H9 (cell line): ENCODE data around the gene CERS6. TPM values are rescaled to one million over a fixed set of nuclear protein-coding genes. Genes with fewer than 3 reads are reported as not detected.

ENCODE experiments used
- DNase-seq: peaks from one replicate; pipeline ENCODE4 v3.0.0-alpha.2; 2017
- H2AFZ ChIP-seq: one replicate; pipeline ENCODE4 v1.6.1; 2013; ENCODE audit warnings: mild to moderate bottlenecking, low read length, control low read depth, moderate library complexity
- H2AK5ac ChIP-seq: 2 replicates; pipeline ENCODE4 v1.6.1; 2013; ENCODE audit warnings: low read length, control low read depth, mixed read lengths; ENCODE audit not compliant: insufficient read length
- H2BK120ac ChIP-seq: one replicate; pipeline ENCODE4 v1.6.1; 2013; ENCODE audit warnings: low read depth, mild to moderate bottlenecking, low read length, control low read depth, inconsistent platforms; ENCODE audit not compliant: poor library complexity, severe bottlenecking
- H2BK12ac ChIP-seq: 2 replicates; pipeline ENCODE4 v1.6.1; 2013; ENCODE audit warnings: low read length, control low read depth, mixed read lengths, low read depth; ENCODE audit not compliant: insufficient read length
- H2BK15ac ChIP-seq: 2 replicates; pipeline ENCODE4 v1.6.1; 2013; ENCODE audit warnings: low read depth, low read length, control low read depth
- H2BK20ac ChIP-seq: one replicate; pipeline ENCODE4 v1.6.1; 2013; ENCODE audit warnings: low read depth, mild to moderate bottlenecking, low read length, control low read depth, inconsistent platforms; ENCODE audit not compliant: poor library complexity, severe bottlenecking
- H2BK5ac ChIP-seq: 2 replicates; pipeline ENCODE4 v1.6.1; 2013; ENCODE audit warnings: low read length, control low read depth, mixed read lengths; ENCODE audit not compliant: insufficient read length
- H3K14ac ChIP-seq: 2 replicates; pipeline ENCODE4 v1.6.1; 2013; ENCODE audit warnings: low read length, control low read depth; ENCODE audit not compliant: insufficient read depth
- H3K18ac ChIP-seq: 2 replicates; pipeline ENCODE4 v1.6.1; 2013; ENCODE audit warnings: low read depth, mild to moderate bottlenecking, mixed read lengths, low read length, control low read depth; ENCODE audit not compliant: insufficient read length
- H3K23ac ChIP-seq: 2 replicates; pipeline ENCODE4 v1.6.1; 2013; ENCODE audit warnings: low read length, control low read depth, mixed read lengths, low read depth; ENCODE audit not compliant: insufficient read length
- H3K23me2 ChIP-seq: 2 replicates; pipeline ENCODE4 v1.6.1; 2013; ENCODE audit warnings: low read depth, mild to moderate bottlenecking, mixed read lengths, low read length, control low read depth; ENCODE audit not compliant: insufficient read length, poor library complexity, severe bottlenecking
- H3K27ac ChIP-seq: 2 replicates; pipeline ENCODE4 v1.5.1; 2013; ENCODE audit warnings: low read length, control low read depth, mixed read lengths, low read depth; ENCODE audit not compliant: insufficient read length
- H3K27me3 ChIP-seq: 2 replicates; pipeline ENCODE4 v1.6.1; 2013; ENCODE audit warnings: low read length, control low read depth, inconsistent platforms; ENCODE audit not compliant: insufficient read depth
- H3K4ac ChIP-seq: 2 replicates; pipeline ENCODE4 v1.6.1; 2013; ENCODE audit warnings: low read depth, mild to moderate bottlenecking, control low read depth, inconsistent platforms, low read length, moderate library complexity
- H3K4me1 ChIP-seq: 2 replicates; pipeline ENCODE4 v1.6.1; 2013; ENCODE audit warnings: low read length, control low read depth, inconsistent platforms; ENCODE audit not compliant: insufficient read depth
- H3K4me2 ChIP-seq: 2 replicates; pipeline ENCODE4 v1.6.1; 2013; ENCODE audit warnings: low read length, control low read depth, mixed read lengths; ENCODE audit not compliant: insufficient read length, insufficient read depth
- H3K56ac ChIP-seq: 2 replicates; pipeline ENCODE4 v1.6.1; 2013; ENCODE audit warnings: low read depth, mild to moderate bottlenecking, mixed read lengths, low read length, control low read depth; ENCODE audit not compliant: insufficient read length
- H3K79me1 ChIP-seq: 2 replicates; pipeline ENCODE4 v1.6.1; 2013; ENCODE audit warnings: low read depth, mild to moderate bottlenecking, moderate library complexity, low read length, control low read depth, inconsistent platforms; ENCODE audit not compliant: insufficient read depth, poor library complexity, severe bottlenecking
- H3K79me2 ChIP-seq: 2 replicates; pipeline ENCODE4 v1.6.1; 2013; ENCODE audit warnings: low read length, control low read depth, inconsistent platforms; ENCODE audit not compliant: insufficient read depth
- H3K9ac ChIP-seq: 2 replicates; pipeline ENCODE4 v1.6.1; 2013; ENCODE audit warnings: low read length, control low read depth, mixed read lengths; ENCODE audit not compliant: insufficient read length; ENCODE audit errors: extremely low read depth
- H3K9me3 ChIP-seq: one replicate; pipeline ENCODE4 v1.6.1; 2013; ENCODE audit warnings: low read depth, low read length, inconsistent platforms; ENCODE audit not compliant: control insufficient read depth
- H3T11ph ChIP-seq: one replicate; pipeline ENCODE4 v1.6.1; 2013; ENCODE audit warnings: mild to moderate bottlenecking, low read length, control low read depth, inconsistent platforms
- H4K20me1 ChIP-seq: one replicate; pipeline ENCODE4 v1.6.1; 2013; ENCODE audit not compliant: control insufficient read depth, insufficient read length, insufficient read depth
- H4K5ac ChIP-seq: 2 replicates; pipeline ENCODE4 v1.6.1; 2013; ENCODE audit warnings: low read depth, mild to moderate bottlenecking, mixed read lengths, low read length, control low read depth; ENCODE audit not compliant: insufficient read length
- H4K8ac ChIP-seq: replicated peaks from 2 replicates; pipeline ENCODE4 v1.6.1; 2013; ENCODE audit warnings: low read length, control low read depth, mixed read lengths, low read depth; ENCODE audit not compliant: insufficient read length
- H4K91ac ChIP-seq: 2 replicates; pipeline ENCODE4 v1.6.1; 2013; ENCODE audit warnings: low read depth, mild to moderate bottlenecking, moderate library complexity, mixed read lengths, low read length, control low read depth; ENCODE audit not compliant: insufficient read length
- H3K27ac Mint-ChIP-seq, 3 experiments: 2 replicates in 2 of 3; 3 replicates in 1 of 3; pipeline ENCODE4 v1.8.0; 2020 to 2021; ENCODE audit warnings: mixed read lengths in 3 of 3, mild to moderate bottlenecking in 1 of 3, moderate library complexity in 1 of 3
- H3K27me3 Mint-ChIP-seq: 2 replicates; pipeline ENCODE4 v1.8.0; 2021; ENCODE audit warnings: low read depth, mild to moderate bottlenecking, moderate library complexity, mixed read lengths
- H3K36me3 Mint-ChIP-seq, 3 experiments: 2 replicates in 2 of 3; 3 replicates in 1 of 3; pipeline ENCODE4 v1.8.0; 2020 to 2021; ENCODE audit warnings: low read depth in 3 of 3, mixed read lengths in 3 of 3; ENCODE audit not compliant: insufficient read depth in 1 of 3
- H3K4me1 Mint-ChIP-seq, 2 experiments: 2 replicates each; pipeline ENCODE4 v1.8.0; 2020; ENCODE audit warnings: mixed read lengths in 2 of 2
- H3K4me3 Mint-ChIP-seq, 2 experiments: 2 replicates in 1 of 2; 3 replicates in 1 of 2; pipeline ENCODE4 v1.8.0; 2020 to 2021; ENCODE audit warnings: mild to moderate bottlenecking in 2 of 2, mixed read lengths in 2 of 2, moderate library complexity in 1 of 2
- H3K9me3 Mint-ChIP-seq, 2 experiments: 2 replicates in 1 of 2; 3 replicates in 1 of 2; pipeline ENCODE4 v1.8.0; 2020; ENCODE audit warnings: mild to moderate bottlenecking in 2 of 2, mixed read lengths in 2 of 2, moderate library complexity in 1 of 2
- CTCF ChIP-seq: fragments of 200-600 bp; sonication (generic); conservative IDR thresholded peaks from 3 replicates; pipeline ENCODE4 v1.8.0; 2021; ENCODE audit warnings: antibody characterized with exemption, mild to moderate bottlenecking
- WGBS: extraction: QIAGEN DNeasy Blood & Tissue Kit; methylation state at CpG from one replicate; pipeline ENCODE4 v1.1.7; 2013; ENCODE audit warnings: missing lambda C conversion rate, low lambda C conversion rate, mixed read lengths; ENCODE audit not compliant: insufficient read length; ENCODE audit errors: extremely low coverage; 5-methylcytosine and 5-hydroxymethylcytosine counted together
- total RNA-seq: library from RNA; stranded (reverse); gene quantifications from 2 replicates; pipeline ENCODE4 v1.2.1, GENCODE V29; 2021

CERS6 gene
- total RNA-seq, 1 experiment from 2014 or later, result 17.7 TPM

- Histone ChIP-seq H4K8ac (no peak overlapping the region), H4K91ac (no peak overlapping the region), H3K4me2 (no peak overlapping the region), H3K18ac (no peak overlapping the region), H4K5ac (no peak overlapping the region), H3K27ac (no peak overlapping the region), H3T11ph (no peak overlapping the region), H2BK120ac (no peak overlapping the region), H3K23ac (no peak overlapping the region), H2AK5ac (no peak overlapping the region), H2BK15ac (no peak overlapping the region), H2BK20ac (no peak overlapping the region), H2AFZ (no peak overlapping the region), H3K4me1 (no peaks in the 10 kb centered on the region; the same call in 1 of the 2 replicates), H3K27me3 (no peaks in the 10 kb centered on the region), H3K4ac (no peak overlapping the region), H2BK12ac (no peak overlapping the region), H3K79me2 (peaks cover 3% of the 10 kb centered on the region; the same call in 1 of the 2 replicates), H4K20me1 (no peaks in the 10 kb centered on the region), H2BK5ac (no peak overlapping the region), H3K9ac (no peak overlapping the region), H3K56ac (no peak overlapping the region), H3K79me1 (peaks cover 3% of the 10 kb centered on the region), H3K23me2 (peaks cover 3% of the 10 kb centered on the region), H3K14ac (no peak overlapping the region), H3K9me3 (no peaks in the 10 kb centered on the region)
- Mint-ChIP-seq H3K4me3 (no peak overlapping the region), H3K36me3 (peaks cover 0 to 3% (median 0%) of the 10 kb centered on the region in 3 experiments; a peak in 1 of 7 replicates), H3K4me1 (peaks cover 47 to 69% of the 10 kb centered on the region in 2 experiments), H3K9me3 (no peaks in the 10 kb centered on the region), H3K27ac (no peak overlapping the region), H3K27me3 (peaks cover 2% of the 10 kb centered on the region)
- no peak for DNase-seq
- WGBS, result no CpG with 5 or more reads among the region's 2 CpGs
- TF ChIP-seq CTCF, result no peak
Measured at GRCh38 chr2:168462543-168463045, 6.5 kb downstream of the CERS6 start.
